HG03439 (cell line): ENCODE results near the gene PCBP3.
"Not testable (repeated sequence)": the region's sequence is repeated elsewhere in the genome, so short reads cannot be mapped to it uniquely, and the experiment has no call there.

Experiments used
- ATAC-seq: cut with Tn5 transposase; IDR thresholded peaks from one replicate; pipeline ENCODE4 v1.9.1; 2021; ENCODE audit warnings: mild to moderate bottlenecking, moderate library complexity; ENCODE audit not compliant: unreplicated experiment

Gene PCBP3

DNA sequence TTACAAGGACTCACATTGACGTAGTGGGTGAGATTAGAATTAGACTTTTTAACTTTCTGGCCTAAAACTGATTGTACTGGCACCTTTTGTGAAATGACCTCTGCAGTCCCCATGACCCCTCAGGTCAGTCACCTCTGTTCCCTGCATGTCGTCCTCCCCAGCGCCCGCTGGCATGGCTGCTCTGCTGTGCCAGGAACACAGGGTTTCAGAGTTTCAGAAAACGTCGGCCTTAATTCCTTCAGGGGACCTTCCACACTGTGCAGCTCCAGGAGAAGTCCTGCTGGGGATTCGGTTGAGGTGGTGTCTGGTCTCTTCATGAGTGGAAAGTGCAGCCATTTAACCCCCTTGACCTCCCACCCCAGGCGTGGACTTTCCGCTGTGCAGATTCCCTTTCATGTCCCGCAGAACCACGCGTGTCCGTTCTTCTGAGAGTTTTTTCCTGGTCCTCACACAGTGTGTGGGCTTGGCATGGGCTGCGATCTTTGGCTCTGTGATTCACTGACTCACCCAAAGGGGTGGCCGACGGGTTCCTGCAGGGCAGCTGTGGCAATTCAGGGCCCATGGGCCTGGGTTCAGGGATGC lies 179.7 kb downstream of the PCBP3 start:
- ATAC-seq = no peak

DNA sequence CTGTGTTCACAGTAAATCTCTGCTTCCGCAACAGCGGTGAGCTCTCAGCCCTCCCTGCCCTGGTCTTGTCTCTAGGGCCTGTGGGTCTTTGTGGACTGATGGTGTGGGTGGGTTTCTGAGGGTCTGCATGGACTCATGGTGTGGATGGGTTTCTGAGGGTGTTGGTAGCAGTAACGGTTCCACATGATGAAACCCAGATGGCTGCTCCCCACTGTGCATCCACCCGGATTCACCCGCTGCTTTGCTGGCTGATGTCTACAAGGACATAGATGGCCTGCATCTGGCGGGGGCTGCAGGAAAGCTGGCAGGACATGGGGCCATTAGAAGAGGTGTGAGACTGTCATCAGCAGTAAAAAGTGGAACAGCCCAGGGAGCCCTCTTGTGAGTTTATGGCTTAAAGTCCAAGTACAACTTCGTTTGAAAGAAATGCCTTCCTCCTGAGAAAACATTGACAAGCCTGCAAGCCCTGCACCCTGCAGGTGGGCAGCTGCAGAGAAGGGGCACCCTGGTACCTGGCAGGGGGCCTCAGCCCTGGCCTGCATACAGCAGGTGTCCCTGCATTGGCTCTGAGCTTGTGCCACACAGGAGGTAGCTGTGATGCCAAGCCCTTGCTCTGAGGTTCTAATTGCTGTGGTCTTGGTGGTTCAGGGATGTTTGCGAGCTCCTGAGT lies 181.2 kb downstream of the PCBP3 start:
- ATAC-seq = no peak

DNA sequence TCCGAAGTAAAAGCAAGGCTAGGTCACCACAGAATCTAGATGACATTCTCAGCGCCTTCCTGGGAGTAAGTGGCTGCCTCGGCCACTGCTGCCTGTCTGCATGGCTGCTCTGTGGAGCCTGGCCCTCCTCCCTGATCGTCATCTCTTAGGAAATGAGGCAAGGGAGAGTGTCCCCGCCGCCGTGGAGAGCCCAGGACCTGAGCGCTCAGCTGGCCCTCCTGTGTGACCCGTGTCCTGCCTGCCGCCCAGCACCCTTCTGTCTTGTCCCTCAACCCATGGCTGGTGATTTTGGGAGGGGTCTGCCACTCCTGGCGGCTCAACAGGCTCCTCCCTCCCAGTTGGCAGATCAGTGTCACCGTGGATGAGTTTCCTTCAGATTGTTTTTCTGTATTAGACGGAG lies 181.7 kb downstream of the PCBP3 start:
- no peak for ATAC-seq

DNA sequence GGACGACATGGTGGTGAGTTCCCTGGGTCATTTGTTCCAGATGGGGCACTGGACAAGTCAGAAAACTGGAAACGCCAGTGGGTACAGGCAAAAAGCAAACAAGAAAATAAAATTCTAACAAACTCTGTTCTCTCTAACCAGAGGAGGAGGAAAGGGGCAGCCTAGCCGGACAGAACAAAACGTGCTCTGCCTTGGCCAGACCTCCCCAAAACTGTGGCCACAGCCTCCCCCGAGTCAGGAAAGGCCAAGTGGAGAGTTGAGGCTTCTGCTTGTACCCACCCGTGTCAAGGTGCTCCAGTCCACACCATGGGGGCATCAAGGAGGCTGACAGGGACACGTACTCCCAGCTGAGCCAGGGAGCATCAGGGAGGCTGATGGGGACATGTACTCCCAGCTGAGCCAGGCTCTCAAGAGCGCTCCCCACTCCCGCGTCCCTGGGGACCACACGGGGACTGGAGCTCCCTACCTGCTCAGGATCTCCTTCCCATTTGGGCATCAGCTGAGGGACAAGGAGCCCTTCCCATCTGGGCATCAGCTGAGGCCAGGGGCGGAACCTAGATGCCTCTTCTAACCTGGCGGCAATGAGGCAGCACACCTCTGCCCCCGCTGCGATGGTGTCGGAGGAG lies 183.3 kb downstream of the PCBP3 start:
- ATAC-seq = no peak

DNA sequence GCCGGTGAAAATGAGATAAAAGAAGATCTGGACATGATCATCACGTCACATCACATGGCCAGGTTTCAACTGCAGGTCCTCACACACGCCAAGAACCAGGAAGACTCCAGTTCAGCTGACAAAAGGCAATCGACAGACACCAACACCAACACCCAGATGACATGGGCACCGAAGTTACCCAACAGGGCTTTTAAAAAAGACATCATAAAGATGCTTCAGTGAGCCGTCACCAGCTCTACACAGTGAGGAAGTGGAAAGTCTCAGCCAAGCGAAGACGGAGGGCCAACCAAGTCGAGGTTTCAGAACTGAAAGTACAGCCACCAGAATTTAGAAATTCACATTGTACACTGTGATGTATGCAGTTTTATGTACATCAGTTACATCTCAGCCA lies 183.8 kb downstream of the PCBP3 start:
- ATAC-seq = no peak

DNA sequence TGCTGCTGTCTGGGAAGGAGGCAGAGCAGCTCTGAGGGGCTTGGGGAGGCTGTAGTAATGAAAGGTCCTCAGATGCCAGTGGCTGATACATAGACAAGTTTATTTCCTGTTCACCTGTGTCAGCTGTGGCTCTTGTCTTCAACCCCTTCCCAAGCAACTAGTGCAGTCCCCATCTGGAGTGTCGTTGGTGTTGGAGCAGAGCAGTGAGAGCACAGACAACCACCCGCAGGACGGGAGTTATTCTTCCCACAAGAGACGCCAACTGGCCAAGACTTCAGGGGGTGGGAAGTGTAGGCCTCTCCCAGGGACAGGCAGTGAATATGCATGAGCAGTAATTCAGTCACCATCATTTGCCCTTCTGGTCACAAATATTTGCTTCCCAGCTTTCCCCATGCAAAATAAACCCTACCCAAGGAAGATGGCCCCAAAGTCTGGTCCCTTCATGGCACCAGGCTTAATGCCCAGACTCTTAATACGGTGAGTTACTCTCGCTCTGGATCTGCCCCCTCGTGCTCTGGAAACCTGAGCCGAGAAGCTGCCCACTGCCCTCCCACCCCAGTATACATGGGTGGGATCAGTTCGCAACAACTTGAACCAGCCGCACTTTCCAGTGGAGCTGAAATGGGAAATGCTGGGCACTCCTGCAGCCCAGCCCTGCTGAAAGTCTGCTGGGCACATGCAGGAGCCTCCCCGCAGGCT lies 184.5 kb downstream of the PCBP3 start:
- no peak for ATAC-seq

DNA sequence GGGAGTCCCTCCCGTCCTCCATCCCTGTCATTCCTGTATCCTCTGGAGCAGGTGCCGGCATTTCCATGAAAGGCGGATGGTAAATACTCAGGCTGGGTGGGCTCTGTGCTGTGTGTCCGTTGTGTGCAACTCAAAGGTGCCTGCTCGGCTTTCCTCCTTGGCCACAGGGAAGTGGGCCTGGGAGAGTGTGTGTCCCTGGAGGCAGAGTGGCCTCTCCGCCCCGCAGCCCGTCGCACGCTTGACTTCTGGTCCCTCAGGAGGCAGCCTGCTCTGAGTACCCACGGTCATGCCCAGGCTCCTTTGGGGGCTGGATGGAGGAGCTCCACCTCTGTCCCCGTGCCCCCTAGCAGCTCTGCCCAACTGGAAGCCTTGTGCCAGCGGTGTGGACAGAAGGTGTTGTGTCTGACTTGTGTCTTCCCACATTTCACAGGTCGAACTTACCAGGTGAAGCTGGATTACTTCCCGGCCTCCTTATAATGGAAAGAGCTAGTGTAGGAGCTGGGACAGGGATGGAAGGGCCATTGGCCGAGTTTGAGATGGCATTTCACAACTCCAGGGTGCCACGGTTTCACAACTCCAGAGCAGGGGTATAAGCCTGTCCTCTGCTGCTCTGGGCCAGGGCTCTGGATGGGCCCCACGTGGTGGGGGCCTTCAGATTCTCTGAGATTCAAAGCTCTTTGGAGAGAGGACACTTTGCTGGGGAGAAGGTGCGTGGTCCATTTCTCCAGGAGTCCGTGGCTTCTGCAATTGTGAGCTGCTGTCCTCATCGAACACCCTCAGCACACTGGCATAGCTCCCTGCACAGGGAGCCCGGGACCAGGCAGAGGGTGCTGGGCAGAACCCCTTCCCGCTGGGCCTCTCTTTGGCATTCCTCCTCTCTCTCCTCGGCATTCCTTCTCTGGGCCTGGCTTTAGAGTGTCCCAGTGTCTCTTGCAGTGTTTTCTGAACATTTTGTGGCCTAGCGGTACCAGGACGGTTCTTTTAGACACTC lies 185.3 kb downstream of the PCBP3 start:
- no peak for ATAC-seq

DNA sequence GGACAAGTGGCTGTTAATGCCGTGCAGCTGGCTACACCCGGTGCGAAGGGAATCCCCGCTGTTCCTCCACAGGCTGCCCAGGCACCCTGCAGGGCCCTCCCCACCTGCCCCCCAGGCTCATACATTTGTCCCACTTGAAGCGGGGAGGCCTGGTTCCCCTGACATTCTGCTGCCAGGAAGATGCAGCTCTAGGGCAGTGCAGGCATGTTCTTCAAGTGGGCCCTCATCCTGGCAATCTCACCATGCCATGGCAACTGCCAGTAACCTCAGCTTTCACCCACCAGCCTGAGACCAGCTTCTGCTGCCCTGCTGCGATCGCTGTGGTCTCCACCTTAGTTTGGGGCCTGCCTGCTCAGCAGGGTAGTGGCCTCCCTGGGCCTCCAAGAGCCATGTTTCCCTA lies 186.1 kb downstream of the PCBP3 start:
- no peak for ATAC-seq

DNA sequence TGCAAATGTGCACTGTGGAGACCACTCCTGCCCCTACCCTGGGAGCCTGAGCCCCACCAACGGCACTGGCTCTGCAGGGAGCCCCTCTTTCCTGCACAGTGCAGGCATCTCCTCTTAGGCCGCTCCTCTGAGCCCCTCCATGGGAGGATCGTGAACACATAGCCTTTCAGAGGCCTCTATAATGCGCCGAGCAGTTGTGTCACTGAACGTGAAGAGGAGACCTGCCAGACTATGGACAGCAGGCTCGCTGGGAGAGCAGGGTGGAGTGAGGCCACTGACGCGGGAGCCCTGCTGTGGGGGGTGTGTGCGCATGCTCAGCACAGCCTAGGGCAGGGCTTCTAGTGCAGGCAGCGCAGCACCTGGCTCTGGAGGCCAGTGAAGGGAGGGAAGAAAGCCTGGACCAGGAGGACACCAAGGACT lies 186.7 kb downstream of the PCBP3 start:
- ATAC-seq = no peak

DNA sequence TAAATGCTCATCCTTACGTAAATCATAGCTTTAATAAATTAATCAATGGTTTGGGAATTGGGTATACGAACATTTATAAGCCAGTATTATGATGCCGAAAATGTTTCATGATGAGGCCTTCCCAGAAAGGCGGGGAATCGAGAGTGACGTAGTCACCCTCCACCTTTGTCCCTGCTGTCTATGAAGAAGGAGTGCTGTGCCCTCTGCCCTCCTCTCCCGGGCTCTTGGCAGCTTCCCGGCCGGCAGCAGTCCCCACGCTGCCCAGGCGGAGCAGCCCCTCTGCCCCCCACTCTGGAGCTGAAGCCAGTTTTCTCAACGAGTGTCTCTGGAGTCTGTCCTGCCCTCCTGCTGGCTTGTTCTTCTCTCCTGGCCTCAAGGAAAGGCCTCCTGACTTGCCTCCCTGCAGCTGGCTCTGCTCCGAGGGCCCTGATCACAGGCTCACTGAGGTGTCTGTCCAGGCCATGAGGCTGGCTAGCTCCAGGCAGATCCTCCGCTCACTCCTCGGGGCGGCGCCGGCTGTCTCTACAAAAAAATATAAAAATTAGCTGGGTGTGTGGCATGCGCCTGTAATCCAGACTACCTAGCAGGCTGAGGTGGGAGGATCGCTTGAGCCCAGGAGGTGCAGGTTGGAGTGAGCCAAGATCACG lies 187.3 kb downstream of the PCBP3 start:
- no peak for ATAC-seq

DNA sequence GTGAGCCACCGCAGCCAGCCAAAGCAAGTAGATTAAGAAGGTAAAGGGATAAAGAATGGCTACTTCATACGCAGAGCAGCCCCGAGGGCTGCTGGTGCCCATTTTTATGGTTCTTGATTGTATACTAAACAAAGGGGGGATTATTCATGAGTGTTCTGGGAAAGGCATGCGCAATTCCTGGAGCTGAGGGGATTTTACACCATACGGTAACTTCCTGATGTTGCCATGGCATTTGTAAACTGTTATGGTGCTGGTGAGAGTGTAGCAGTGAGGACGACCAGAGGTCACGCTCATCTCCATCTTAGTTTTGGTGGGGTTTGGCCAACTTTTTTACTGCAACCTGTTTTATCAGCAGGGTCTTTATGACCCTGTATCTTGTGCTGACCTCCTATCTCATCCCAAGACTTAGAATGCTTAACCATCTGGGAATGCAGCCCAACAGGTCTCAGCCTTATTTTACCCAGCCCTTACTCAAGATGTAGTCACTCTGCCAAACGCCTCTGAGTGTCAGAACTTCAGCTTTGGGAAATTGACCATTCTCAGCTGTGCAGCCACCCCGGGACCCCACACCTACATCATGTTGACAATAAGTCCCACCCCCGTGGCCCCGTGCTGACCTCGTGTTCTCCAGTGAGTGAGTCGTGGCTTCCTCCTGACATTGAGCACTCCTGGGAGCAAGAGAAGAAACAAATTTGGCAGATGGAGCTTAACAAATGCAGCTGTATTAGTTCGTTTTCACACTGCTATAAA lies 188.6 kb downstream of the PCBP3 start:
- ATAC-seq = no peak

DNA sequence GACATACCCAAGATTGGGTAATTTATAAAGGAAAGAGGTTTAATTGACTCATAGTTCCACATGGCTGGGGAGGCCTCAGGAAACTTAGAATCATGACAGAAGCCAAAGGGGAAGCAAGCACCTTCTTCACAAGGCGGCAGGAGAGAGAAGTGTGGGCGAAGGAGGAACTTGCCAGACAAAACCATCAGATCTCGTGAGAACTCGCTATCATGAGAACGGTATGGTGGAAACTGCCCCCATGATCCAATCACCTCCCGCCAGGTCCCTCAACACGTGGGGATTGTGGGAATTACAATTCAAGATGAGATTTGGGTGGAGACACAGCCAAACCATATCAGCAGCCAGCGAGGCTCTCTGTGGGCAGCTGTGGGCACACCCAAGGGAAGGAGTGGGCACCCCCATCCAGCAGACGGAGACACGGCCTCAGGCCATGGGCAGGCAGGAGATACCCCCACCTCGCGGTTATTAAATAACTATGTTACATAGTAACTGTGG lies 189.3 kb downstream of the PCBP3 start:
- not testable (repeated sequence) for ATAC-seq

DNA sequence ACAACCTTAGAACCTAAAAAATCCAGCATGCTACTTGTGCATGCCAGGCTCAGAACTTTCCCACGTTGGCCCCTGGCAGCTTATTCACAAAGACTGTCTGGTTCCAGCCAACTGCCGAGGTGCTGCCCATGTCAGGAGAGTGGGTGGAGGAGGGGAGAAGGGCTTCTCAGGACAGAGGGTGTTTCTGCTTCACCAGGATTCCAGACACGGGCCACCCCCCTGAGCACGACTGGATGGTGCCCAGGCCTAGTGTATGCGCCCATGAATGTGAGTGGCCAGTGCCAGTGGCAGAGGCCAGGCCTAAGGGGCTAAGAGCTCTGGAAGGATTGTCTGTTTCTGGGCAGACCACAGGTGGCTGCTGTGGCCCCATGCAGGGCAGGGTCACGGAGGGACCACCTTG lies 189.9 kb downstream of the PCBP3 start:
- no peak for ATAC-seq

DNA sequence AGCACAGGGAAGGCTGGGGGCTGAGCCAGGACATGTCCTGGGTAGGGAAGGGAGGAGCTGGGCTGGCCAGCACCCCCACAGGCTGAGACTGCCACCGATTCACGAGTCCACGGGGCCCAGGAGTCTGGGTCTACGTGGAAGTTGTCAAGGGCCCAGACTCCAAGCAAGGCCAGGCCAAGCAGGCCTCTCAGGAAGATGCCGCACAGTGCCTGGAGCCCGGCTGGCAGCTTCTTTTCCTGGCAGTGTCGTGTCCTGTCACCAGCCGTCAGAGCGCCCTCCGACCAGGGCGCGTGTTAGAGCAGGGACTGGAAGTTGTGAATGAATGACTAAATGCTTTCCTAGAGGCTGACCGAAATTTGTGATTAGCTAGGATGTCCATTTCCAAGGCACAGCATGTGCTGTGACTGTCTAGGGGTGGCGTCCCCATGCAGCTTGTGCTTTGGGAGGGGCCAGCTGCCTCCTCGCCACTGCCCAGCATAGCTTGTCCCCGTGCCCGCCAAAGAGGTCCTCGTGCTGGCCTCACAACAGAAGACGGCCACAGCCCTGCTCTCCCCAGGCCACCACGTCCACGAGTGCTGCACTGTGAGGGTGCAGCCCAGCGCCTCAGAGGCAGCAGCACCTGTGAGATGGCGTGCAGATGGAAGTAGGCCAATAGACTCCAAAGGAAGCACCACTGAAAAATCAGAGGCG lies 190.6 kb downstream of the PCBP3 start:
- no peak for ATAC-seq

DNA sequence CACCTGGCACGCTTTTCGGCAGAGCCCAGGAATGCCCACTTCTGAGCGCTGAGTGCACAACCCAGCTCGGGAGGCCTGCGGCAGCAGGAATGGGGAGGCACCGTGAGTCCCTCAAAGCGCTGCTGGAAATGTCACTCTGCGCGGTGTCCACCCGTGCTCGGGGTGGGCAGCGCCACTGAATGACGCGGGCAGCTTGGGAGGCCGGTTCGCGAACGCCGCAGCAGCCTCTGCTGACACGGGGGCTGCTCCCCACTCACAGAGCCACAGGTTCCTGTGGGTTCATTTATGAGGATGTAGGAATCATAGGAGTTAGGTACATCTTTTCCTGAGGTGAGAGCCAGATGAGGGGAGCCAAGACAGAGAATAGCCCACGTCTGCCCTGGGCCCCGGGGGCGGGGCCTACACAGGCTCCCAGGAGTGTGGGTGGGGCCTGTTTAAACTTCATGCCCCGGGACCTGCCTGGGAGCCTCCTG lies 191.3 kb downstream of the PCBP3 start:
- no peak for ATAC-seq

DNA sequence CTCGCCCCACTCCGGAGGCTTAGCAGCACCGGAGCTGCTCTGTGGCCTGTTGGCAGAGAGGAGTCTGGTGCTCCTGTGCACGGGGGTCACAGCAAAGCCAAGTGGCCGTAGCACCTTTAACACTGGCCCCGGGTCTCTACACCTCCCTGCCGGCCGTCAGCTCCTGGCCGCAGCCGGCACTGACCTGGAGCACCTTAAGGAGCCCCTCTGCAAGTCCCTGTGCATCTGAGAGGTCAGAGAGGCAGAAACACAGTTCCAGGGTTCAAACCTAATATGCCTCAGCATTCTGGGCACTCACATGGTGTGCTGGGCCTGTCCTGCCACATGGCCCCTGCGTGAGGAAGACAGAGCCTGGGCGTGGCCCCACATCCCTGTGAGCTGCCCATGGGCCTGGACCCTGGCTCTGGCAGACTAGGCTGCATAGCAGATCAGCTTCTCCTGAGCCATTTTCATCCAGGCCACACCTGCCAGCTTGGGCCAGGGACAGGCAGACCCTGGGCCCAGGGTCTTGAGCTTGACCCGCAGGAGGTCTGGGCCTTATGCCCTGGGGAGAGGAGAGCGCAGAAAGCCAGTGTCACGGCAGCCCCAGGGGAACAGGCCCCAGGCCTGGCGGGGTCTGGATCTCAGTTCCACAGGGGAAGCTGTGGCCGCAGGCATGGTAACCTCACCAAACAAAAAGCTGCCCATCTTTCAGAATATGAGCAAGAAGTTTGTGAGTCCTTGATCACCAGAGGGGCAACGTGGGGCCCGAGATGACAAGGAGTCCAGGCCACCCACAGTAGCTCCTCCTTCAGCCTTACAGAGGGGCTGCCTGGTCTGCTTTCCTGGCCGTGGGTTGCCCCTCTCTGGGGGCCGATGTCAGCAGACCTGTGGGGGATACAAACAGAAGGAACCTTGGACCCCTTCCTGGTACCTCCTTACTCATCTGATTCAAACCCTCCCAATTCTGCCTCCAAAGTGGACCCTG lies 192.1 kb downstream of the PCBP3 start:
- no peak for ATAC-seq

DNA sequence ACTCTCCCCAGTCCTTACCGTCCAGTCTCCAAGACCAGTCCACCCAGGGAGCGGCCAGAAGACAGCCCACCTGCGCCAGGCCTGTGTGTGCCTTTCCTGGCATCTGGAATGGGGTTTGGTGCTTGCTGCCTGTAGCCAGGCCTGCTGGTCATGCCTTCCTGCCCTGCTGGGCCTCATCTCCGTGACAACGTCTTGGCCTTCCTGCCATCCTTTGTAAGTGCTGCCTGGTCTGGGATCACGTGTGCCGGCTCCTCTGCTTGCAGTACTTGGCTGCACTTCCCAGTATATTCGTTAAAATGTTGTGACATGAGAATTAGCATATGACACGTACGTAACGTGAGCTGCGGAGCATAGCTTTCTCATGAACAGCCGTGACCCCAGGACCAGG lies 192.7 kb downstream of the PCBP3 start:
- no peak for ATAC-seq
